ENCODE results near the gene GALNT18. TPM values are rescaled to one million over a fixed set of nuclear protein-coding genes. Genes with fewer than 3 reads are reported as not detected.

Gene GALNT18
- total RNA-seq, 3 donors from 2014 or later (not counting 1 experiment from before 2014, with no cell fraction given): 0.18 to 0.42 (median 0.38) TPM

DNA sequence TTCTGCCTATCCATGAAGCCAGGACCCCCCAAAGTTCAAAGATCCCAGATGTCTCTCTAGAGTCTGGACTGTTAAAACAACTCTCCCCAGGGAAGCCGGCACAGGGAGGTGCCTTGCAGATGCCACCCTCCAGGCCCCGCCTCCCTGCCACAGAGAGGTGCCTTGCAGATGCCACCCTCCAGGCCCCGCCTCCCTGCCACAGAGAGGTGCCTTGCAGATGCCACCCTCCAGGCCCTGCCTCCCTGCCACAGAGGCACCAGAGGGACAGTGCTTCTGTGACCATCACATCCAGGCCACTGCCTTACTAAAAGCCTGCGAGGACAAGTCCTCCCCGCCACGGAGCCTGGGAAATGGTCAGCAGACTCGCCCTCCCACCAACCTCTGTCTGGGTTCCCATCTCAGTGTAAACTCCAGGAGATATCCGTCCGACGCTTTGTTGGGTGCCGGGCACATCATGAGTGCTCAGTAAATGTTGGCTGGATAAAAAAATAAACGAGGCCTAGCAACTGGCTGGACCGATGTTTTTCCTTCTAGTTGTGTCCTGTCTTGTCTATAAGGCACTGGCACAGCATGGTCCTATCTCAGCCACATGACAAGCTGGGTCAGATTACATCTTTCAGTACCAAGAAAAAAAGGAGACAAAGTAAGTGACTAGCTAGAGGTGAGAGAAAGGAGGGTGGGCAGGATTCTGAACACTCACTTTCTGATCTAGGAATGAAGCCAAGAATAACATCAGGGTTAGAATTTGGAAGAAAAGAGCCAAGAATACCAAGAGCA, 177.6 kb downstream of the GALNT18 start:
- DNase-seq: no peak
- Mint-ChIP-seq H3K27ac (no peak overlapping the region), H3K9me3 (no peaks in the 10 kb centered on the region), H3K27me3 (ENCODE audit: low read depth in 2 of 2) (peaks cover 0 to 7% of the 10 kb centered on the region in 2 donors), H3K4me3 (no peak overlapping the region), H3K36me3 (no peaks in the 10 kb centered on the region), H3K4me1 (peaks cover 0 to 4% of the 10 kb centered on the region in 2 donors)
- Histone ChIP-seq H3K9me3 (ENCODE audit: control insufficient read depth, insufficient read depth, low read length) (no peaks in the 10 kb centered on the region), H3K27me3 (ENCODE audit: control insufficient read depth, insufficient read depth, low read length) (no peaks in the 10 kb centered on the region), H3K27ac (ENCODE audit: low read length) (no peak overlapping the region), H3K4me1 (ENCODE audit: control insufficient read depth, insufficient read depth, low read length) (no peaks in the 10 kb centered on the region), H3K36me3 (ENCODE audit: control insufficient read depth, insufficient read depth, low read length) (no peaks in the 10 kb centered on the region), H3K4me3 (ENCODE audit: low read length) (no peak overlapping the region)
- WGBS (ENCODE audit: insufficient coverage): 93% methylated on average over 13 of the region's 13 CpGs
- ATAC-seq: no peak
- TF ChIP-seq, protein P1, sequence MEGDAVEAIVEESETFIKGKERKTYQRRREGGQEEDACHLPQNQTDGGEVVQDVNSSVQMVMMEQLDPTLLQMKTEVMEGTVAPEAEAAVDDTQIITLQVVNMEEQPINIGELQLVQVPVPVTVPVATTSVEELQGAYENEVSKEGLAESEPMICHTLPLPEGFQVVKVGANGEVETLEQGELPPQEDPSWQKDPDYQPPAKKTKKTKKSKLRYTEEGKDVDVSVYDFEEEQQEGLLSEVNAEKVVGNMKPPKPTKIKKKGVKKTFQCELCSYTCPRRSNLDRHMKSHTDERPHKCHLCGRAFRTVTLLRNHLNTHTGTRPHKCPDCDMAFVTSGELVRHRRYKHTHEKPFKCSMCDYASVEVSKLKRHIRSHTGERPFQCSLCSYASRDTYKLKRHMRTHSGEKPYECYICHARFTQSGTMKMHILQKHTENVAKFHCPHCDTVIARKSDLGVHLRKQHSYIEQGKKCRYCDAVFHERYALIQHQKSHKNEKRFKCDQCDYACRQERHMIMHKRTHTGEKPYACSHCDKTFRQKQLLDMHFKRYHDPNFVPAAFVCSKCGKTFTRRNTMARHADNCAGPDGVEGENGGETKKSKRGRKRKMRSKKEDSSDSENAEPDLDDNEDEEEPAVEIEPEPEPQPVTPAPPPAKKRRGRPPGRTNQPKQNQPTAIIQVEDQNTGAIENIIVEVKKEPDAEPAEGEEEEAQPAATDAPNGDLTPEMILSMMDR (IDR thresholded peaks at IDR 0.05): no peak
- intact Hi-C loops (cut with micrococcal nuclease): no loop called here

- Mint-ChIP-seq H3K36me3 (no peaks in the 10 kb centered on the region), H3K27me3 (ENCODE audit: low read depth in 2 of 2) (peaks cover 7% of the 10 kb centered on the region in 2 donors), H3K4me3 (no peak overlapping the region), H3K27ac (no peak overlapping the region), H3K9me3 (no peaks in the 10 kb centered on the region), H3K4me1 (peaks cover 0 to 4% of the 10 kb centered on the region in 2 donors)
- no peaks in the 10 kb centered on the region for H3K9me3 ChIP-seq (ENCODE audit: control insufficient read depth, insufficient read depth, low read length)
- 83% methylated on average over 5 of the region's 5 CpGs for WGBS (ENCODE audit: insufficient coverage)
- DNase-seq (no peak), ATAC-seq (no peak)
- no peaks in the 10 kb centered on the region for H3K27me3 ChIP-seq (ENCODE audit: control insufficient read depth, insufficient read depth, low read length)
- H3K36me3 ChIP-seq (ENCODE audit: control insufficient read depth, insufficient read depth, low read length): no peaks in the 10 kb centered on the region
- intact Hi-C loops (cut with micrococcal nuclease): no loop called here
- TF ChIP-seq, protein P1 (IDR thresholded peaks at IDR 0.05): no peak
- H3K4me1 ChIP-seq (ENCODE audit: control insufficient read depth, insufficient read depth, low read length): no peaks in the 10 kb centered on the region
- no peak overlapping the region for H3K27ac ChIP-seq (ENCODE audit: low read length)
- H3K4me3 ChIP-seq (ENCODE audit: low read length): no peak overlapping the region
Observed at GRCh38 chr11:11442791-11443190, 179.0 kb downstream of the GALNT18 start.

DNA sequence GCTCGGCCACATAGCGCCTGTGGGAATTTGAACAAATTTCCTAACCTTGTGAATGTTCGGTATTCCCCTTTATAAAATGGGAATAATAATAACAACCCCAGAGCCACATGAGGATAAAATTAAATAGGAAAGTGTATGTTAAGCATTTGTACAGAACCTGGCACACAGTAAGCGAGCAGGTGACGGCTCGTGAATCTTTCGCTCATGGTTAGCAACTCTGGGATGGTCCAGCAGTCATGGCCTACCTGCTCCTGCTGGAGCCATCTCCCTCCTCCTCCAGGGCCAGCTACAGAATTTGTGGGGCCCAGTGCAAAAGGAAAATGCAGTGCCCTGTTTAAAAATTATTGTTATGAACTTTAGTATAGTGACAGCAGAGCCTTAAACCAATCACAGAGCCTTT, 180.3 kb downstream of the GALNT18 start:
- Mint-ChIP-seq H3K27me3 (ENCODE audit: low read depth in 2 of 2) (peaks cover 7% of the 10 kb centered on the region in 2 donors), H3K27ac (no peak overlapping the region), H3K4me1 (no peaks in the 10 kb centered on the region), H3K4me3 (no peak overlapping the region), H3K9me3 (no peaks in the 10 kb centered on the region), H3K36me3 (no peaks in the 10 kb centered on the region)
- Histone ChIP-seq H3K27me3 (ENCODE audit: control insufficient read depth, insufficient read depth, low read length) (no peaks in the 10 kb centered on the region), H3K4me3 (ENCODE audit: low read length) (no peak overlapping the region), H3K9me3 (ENCODE audit: control insufficient read depth, insufficient read depth, low read length) (no peaks in the 10 kb centered on the region), H3K27ac (ENCODE audit: low read length) (no peak overlapping the region), H3K36me3 (ENCODE audit: control insufficient read depth, insufficient read depth, low read length) (no peaks in the 10 kb centered on the region), H3K4me1 (ENCODE audit: control insufficient read depth, insufficient read depth, low read length) (no peaks in the 10 kb centered on the region)
- ATAC-seq (no peak), DNase-seq (no peak)
- TF ChIP-seq, protein P1 (IDR thresholded peaks at IDR 0.05): no peak
- intact Hi-C loops (cut with micrococcal nuclease): no loop called here
- 95% methylated on average over 5 of the region's 7 CpGs for WGBS (ENCODE audit: insufficient coverage)

DNA sequence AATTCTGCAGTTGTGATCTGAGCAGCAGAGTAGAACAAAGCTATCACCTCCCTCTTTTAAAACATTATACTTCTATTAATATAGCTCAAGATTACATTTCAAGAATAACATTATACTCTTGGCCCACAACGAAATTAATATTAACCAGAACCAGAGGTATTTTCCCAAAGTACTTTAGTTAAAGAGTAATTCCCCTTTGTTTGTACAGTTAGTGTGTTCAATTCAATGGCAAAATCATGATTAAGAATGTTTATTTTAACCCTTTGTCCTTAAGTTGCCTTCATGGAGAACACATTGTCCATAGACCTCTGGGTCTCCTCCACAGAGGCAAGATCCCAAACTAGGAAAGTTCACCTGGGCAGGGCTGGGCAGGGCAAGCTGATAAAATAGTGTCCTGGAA, 180.7 kb downstream of the GALNT18 start:
- intact Hi-C loops (cut with micrococcal nuclease): no loop called here
- Mint-ChIP-seq H3K4me1 (no peaks in the 10 kb centered on the region), H3K4me3 (no peak overlapping the region), H3K27ac (no peak overlapping the region), H3K27me3 (ENCODE audit: low read depth in 2 of 2) (peaks cover 7% of the 10 kb centered on the region in 2 donors), H3K9me3 (no peaks in the 10 kb centered on the region), H3K36me3 (no peaks in the 10 kb centered on the region)
- Histone ChIP-seq H3K4me3 (ENCODE audit: low read length) (no peak overlapping the region), H3K4me1 (ENCODE audit: control insufficient read depth, insufficient read depth, low read length) (no peaks in the 10 kb centered on the region), H3K27me3 (ENCODE audit: control insufficient read depth, insufficient read depth, low read length) (no peaks in the 10 kb centered on the region), H3K9me3 (ENCODE audit: control insufficient read depth, insufficient read depth, low read length) (no peaks in the 10 kb centered on the region), H3K36me3 (ENCODE audit: control insufficient read depth, insufficient read depth, low read length) (no peaks in the 10 kb centered on the region), H3K27ac (ENCODE audit: low read length) (no peak overlapping the region)
- TF ChIP-seq, protein P1 (IDR thresholded peaks at IDR 0.05): no peak
- no CpG with 5 or more reads among the region's 1 CpG for WGBS (ENCODE audit: insufficient coverage)
- ATAC-seq: no peak
- no peak for DNase-seq

Data from natural killer cell (primary cell).